Astrocyte (in vitro differentiated cells and primary cell): ENCODE data around the gene CCDC177.

Experiments
- EZH2 ChIP-seq: IDR thresholded peaks from 2 replicates; pipeline ENCODE4 v1.6.1; 2012; ENCODE audit warnings: mild to moderate bottlenecking, low read length, inconsistent platforms; ENCODE audit not compliant: insufficient read depth
- TF ChIP-seq, protein P1 (sequence below): IDR thresholded peaks from 2 replicates; pipeline ENCODE4 v1.5.1; 2011; ENCODE audit warnings: low read depth, mild to moderate bottlenecking, inconsistent platforms, low read length, moderate library complexity; ENCODE audit not compliant: insufficient read depth

DNA sequence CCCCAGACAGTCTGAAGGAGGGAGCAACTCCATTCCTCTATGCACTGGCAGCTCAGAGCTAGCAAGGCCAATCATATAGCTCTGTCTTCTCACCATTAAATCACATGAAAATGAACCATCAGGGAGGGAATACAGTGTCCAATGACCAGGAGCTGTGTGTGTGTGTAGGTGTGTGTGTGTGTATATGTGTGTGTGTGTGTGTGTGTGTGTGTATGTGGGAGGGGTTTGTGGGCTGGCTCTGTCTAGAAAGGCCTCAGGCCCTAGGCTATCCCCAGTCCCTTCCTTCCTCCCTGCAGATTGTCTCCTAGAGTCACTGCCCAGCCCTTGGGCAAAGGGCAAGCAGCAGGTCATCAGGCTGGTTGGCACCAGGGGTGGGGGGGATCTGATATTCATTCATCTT, 31.1 kb upstream of the CCDC177 start:
- TF ChIP-seq, protein P1, sequence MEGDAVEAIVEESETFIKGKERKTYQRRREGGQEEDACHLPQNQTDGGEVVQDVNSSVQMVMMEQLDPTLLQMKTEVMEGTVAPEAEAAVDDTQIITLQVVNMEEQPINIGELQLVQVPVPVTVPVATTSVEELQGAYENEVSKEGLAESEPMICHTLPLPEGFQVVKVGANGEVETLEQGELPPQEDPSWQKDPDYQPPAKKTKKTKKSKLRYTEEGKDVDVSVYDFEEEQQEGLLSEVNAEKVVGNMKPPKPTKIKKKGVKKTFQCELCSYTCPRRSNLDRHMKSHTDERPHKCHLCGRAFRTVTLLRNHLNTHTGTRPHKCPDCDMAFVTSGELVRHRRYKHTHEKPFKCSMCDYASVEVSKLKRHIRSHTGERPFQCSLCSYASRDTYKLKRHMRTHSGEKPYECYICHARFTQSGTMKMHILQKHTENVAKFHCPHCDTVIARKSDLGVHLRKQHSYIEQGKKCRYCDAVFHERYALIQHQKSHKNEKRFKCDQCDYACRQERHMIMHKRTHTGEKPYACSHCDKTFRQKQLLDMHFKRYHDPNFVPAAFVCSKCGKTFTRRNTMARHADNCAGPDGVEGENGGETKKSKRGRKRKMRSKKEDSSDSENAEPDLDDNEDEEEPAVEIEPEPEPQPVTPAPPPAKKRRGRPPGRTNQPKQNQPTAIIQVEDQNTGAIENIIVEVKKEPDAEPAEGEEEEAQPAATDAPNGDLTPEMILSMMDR: no peak
- no peak for TF ChIP-seq EZH2
